ENCODE results near the gene FERMT3.

Gene FERMT3

GRCh38 chr11:64186492-64187165 is 19.9 kb upstream of the FERMT3 start:
- DNase-seq, result no peak

- DNase-seq, result no peak
Observed at GRCh38 chr11:64192434-64192833, 14.1 kb upstream of the FERMT3 start.

GRCh38 chr11:64196626-64197025 is 9.9 kb upstream of the FERMT3 start:
- no peak for DNase-seq

GRCh38 chr11:64198511-64198910 is 8.0 kb upstream of the FERMT3 start:
- DNase-seq, result no peak

- no peak for DNase-seq
Observed at GRCh38 chr11:64201543-64201942, 5.0 kb upstream of the FERMT3 start.

GRCh38 chr11:64202992-64203391 is 3.5 kb upstream of the FERMT3 start:
- no peak for DNase-seq

GRCh38 chr11:64203421-64204079 is 3.0 kb upstream of the FERMT3 start:
- DNase-seq, result no peak

- DNase-seq, result no peak
Observed at GRCh38 chr11:64204080-64204440, 2.5 kb upstream of the FERMT3 start.

GRCh38 chr11:64204464-64204989 is 2.0 kb upstream of the FERMT3 start:
- peak; percentile 71 to 79 for DNase-seq

- no peak for DNase-seq
Observed at GRCh38 chr11:64207256-64208085, 950 bp downstream of the FERMT3 start.

- no peak for DNase-seq
Observed at GRCh38 chr11:64208086-64208795, 1.7 kb downstream of the FERMT3 start.

- no peak for DNase-seq
Observed at GRCh38 chr11:64208796-64209562, 2.5 kb downstream of the FERMT3 start.

- DNase-seq, result no peak
Observed at GRCh38 chr11:64209563-64209843, 3.0 kb downstream of the FERMT3 start.

GRCh38 chr11:64210301-64211020 is 3.9 kb downstream of the FERMT3 start:
- DNase-seq, result no peak

GRCh38 chr11:64211181-64211872 is 4.8 kb downstream of the FERMT3 start:
- no peak for DNase-seq

- DNase-seq, result no peak
Observed at GRCh38 chr11:64216879-64217278, 10.4 kb downstream of the FERMT3 start.

- no peak for DNase-seq
Observed at GRCh38 chr11:64218628-64219353, 12.3 kb downstream of the FERMT3 start.

GRCh38 chr11:64219354-64219684 is 12.8 kb downstream of the FERMT3 start:
- DNase-seq, result no peak

GRCh38 chr11:64219755-64220154 is 13.2 kb downstream of the FERMT3 start:
- DNase-seq, result no peak

- no peak for DNase-seq
Observed at GRCh38 chr11:64220271-64220670, 13.8 kb downstream of the FERMT3 start.

GRCh38 chr11:64220798-64221197 is 14.3 kb downstream of the FERMT3 start:
- DNase-seq, result no peak

Data from SW 1271 (cell line).